Uterus (tissue), 4 donors: ENCODE results near the gene ITPRIPL2. TPM values are rescaled to one million over a fixed set of nuclear protein-coding genes. Genes with fewer than 3 reads are reported as not detected.

Experiments
- DNase-seq, 2 donors: peaks; one replicate each; pipeline ENCODE4 v3.0.0-alpha.2; 2019 to 2020
- H3K27ac ChIP-seq, 2 donors: fragments of 200-600 bp; sonication (generic); 1 replicate in 1 of 2; 2 replicates in 1 of 2; pipeline ENCODE4 v1.5.1; 2016 to 2018
- H3K27me3 ChIP-seq, 2 donors: fragments of 200-600 bp; sonication (generic); one replicate each; pipeline ENCODE4 v1.5.1; 2018 to 2019; ENCODE audit warnings: control low read depth in 1 of 2
- H3K36me3 ChIP-seq, 2 donors: fragments of 200-600 bp; sonication (generic); one replicate each; pipeline ENCODE4 v1.5.1; 2019; ENCODE audit warnings: control low read depth in 1 of 2
- H3K4me1 ChIP-seq, 2 donors: fragments of 200-600 bp; sonication (generic); one replicate each; pipeline ENCODE4 v1.5.1; 2018 to 2019; ENCODE audit warnings: control low read depth in 1 of 2
- H3K4me3 ChIP-seq, 2 donors: fragments of 200-600 bp; sonication (generic); 1 replicate in 1 of 2; 2 replicates in 1 of 2; pipeline ENCODE4 v1.5.1; 2018 to 2019; ENCODE audit warnings: mild to moderate bottlenecking in 1 of 2
- H3K9me3 ChIP-seq, 2 donors: fragments of 200-600 bp; sonication (generic); one replicate each; pipeline ENCODE4 v1.5.1; 2019; ENCODE audit warnings: control low read depth in 1 of 2
- POLR2A ChIP-seq, 2 donors: fragments of 450-650 bp; IDR thresholded peaks; one replicate each; pipeline ENCODE4 v1.6.1; 2016; ENCODE audit warnings: antibody characterized with exemption in 2 of 2, mild to moderate bottlenecking in 1 of 2, moderate library complexity in 1 of 2
- intact Hi-C: fragments of 100-400 bp; cut with DNase I; formaldehyde crosslinking; loops from one replicate; pipeline ENCODE4 v1.15.1; 2023; ENCODE audit warnings: low total_unique reads
- total RNA-seq, 4 donors: library from RNA; depleted of rRNA in 3 of 4; stranded (reverse); fragments of >200 nt in 3 of 4; gene quantifications; one replicate each; pipeline versions ENCODE4 v1.1.0 to v1.2.4, GENCODE V29; 2014 to 2023
- TF ChIP-seq, protein P1 (sequence below), 4 experiments: fragments of 200-600 bp in 2 of 4; fragments of 450-650 bp in 2 of 4; sonication (generic) in 2 of 4; IDR thresholded peaks; one replicate each; pipeline ENCODE4 v1.5.1; 2016 to 2019; ENCODE audit warnings: antibody characterized with exemption in 4 of 4, mild to moderate bottlenecking in 2 of 4, moderate library complexity in 1 of 4
- donor health status: DM: yes; HTN: yes; CAD: no.

ITPRIPL2 gene
- total RNA-seq, 4 donors from 2014 or later: 17.9 to 74.1 (median 43.7) TPM

DNA sequence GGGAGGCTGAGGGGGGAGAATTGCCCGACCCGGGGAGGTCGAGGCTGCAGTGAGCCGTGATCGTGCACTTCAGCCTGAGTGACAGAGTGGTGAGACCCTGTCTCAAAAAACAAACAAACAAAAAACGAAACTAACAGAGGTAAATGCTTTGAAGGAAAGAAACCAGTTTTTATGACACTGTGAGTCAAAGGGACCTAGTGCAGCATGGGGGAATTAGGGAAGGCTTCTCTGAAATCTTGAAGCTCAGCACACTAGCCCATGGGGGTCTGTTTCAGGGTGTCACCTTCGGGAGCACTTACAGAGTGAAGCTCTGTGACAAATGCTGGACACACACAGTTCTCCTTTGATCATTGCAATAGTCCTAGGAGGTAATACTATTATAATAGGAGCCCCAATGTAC is 16.6 kb downstream of the ITPRIPL2 start:
- TF ChIP-seq POLR2A (IDR thresholded peaks at IDR 0.05): no peak
- TF ChIP-seq, protein P1, sequence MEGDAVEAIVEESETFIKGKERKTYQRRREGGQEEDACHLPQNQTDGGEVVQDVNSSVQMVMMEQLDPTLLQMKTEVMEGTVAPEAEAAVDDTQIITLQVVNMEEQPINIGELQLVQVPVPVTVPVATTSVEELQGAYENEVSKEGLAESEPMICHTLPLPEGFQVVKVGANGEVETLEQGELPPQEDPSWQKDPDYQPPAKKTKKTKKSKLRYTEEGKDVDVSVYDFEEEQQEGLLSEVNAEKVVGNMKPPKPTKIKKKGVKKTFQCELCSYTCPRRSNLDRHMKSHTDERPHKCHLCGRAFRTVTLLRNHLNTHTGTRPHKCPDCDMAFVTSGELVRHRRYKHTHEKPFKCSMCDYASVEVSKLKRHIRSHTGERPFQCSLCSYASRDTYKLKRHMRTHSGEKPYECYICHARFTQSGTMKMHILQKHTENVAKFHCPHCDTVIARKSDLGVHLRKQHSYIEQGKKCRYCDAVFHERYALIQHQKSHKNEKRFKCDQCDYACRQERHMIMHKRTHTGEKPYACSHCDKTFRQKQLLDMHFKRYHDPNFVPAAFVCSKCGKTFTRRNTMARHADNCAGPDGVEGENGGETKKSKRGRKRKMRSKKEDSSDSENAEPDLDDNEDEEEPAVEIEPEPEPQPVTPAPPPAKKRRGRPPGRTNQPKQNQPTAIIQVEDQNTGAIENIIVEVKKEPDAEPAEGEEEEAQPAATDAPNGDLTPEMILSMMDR (IDR thresholded peaks at IDR 0.05): no peak
- peak overlapping the region; percentile 74 to 78 for H3K27ac ChIP-seq
- H3K9me3 ChIP-seq: no peaks in the 10 kb centered on the region
- intact Hi-C loops: no loop called here
- no peaks in the 10 kb centered on the region for H3K4me1 ChIP-seq
- H3K36me3 ChIP-seq: no peaks in the 10 kb centered on the region
- no peaks in the 10 kb centered on the region for H3K27me3 ChIP-seq
- DNase-seq: no peak
- no peak overlapping the region for H3K4me3 ChIP-seq

DNA sequence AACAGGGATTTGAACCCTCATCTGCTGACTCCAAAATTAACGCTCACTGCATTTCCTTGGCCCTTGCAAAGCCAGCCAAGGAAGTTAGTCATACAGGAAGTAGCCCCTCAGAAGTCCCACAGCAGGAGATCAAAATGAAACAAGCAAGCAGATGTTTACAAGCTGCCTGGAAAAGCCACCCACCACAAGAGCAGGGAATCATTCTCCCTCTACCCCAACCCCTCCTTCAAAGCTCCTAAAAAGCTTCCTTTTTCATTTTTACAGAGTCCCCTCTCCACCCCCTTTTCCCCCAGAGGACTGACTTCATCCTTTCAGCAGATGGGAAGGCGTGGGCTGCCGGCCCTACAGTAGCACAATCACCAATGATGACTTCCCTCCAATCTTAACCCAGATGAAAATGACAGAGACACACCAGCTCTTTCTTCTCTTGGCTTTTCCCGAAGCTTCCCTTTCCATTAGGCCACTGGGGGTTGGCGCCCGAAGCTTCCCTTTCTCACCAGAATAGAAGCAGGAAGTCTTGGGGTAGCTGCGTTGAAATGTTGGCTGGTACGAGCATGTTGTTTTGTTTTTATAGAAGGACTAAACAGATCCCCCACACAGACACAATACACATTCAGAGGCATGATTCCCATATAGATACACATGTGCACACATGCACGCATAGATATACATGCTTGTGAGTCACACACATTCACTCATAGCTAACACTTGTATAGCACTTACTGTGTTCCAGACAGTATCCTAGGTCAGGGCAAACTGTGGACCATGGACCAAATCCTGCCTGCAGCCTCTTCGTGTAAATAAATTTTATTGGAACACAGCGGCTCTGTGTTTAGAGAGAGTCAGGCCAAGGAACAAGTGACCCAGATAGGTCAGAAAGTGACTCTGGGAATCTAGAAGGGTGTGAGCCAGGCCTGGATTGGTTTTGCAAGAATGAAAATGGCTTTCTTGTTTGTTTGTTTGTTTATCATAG is 17.4 kb downstream of the ITPRIPL2 start:
- no peaks in the 10 kb centered on the region for H3K4me1 ChIP-seq
- TF ChIP-seq POLR2A (IDR thresholded peaks at IDR 0.05): peak in 1 of 2 donors; percentile 6
- TF ChIP-seq, protein P1 (IDR thresholded peaks at IDR 0.05): no peak
- no peaks in the 10 kb centered on the region for H3K27me3 ChIP-seq
- no peaks in the 10 kb centered on the region for H3K9me3 ChIP-seq
- H3K36me3 ChIP-seq: no peaks in the 10 kb centered on the region
- intact Hi-C loops: no loop called here
- no peak overlapping the region for H3K4me3 ChIP-seq
- H3K27ac ChIP-seq: peak overlapping the region; percentile 74 to 78
- no peak for DNase-seq

DNA sequence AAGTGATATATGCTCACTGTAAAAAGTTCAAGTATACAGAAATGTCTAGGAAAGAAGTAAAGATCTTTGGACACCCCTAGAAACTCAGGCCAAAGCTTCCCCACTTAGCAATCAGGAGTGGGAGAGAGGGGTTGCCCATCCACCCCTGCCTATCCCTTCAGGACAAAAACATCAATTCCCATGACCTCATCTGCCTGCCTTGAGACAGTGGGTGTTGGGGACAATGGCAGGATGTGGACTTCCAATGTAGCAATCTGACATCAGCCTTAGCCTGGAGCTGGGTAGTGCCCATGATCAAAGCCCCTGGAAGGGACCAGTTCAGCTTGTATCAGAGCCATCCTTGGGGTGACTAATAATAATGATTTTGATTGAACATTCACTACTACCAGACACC is 18.1 kb downstream of the ITPRIPL2 start:
- intact Hi-C loops: no loop called here
- no peak for TF ChIP-seq POLR2A (IDR thresholded peaks at IDR 0.05)
- TF ChIP-seq, protein P1 (IDR thresholded peaks at IDR 0.05): no peak
- Histone ChIP-seq H3K27ac (peak overlapping the region; percentile 74 to 78), H3K27me3 (no peaks in the 10 kb centered on the region), H3K4me3 (no peak overlapping the region), H3K4me1 (no peaks in the 10 kb centered on the region), H3K36me3 (no peaks in the 10 kb centered on the region), H3K9me3 (no peaks in the 10 kb centered on the region)
- DNase-seq: no peak

- TF ChIP-seq, protein P1 (IDR thresholded peaks at IDR 0.05): no peak
- TF ChIP-seq POLR2A (IDR thresholded peaks at IDR 0.05): no peak
- H3K4me3 ChIP-seq: no peak overlapping the region
- no peaks in the 10 kb centered on the region for H3K36me3 ChIP-seq
- DNase-seq: no peak
- no peaks in the 10 kb centered on the region for H3K9me3 ChIP-seq
- H3K27me3 ChIP-seq: no peaks in the 10 kb centered on the region
- peak overlapping the region; percentile 74 to 78 for H3K27ac ChIP-seq
- intact Hi-C loops: no loop called here
- H3K4me1 ChIP-seq: no peaks in the 10 kb centered on the region
Observed at GRCh38 chr16:19132255-19132654, 18.5 kb downstream of the ITPRIPL2 start.

- no peak for DNase-seq
- H3K27ac ChIP-seq: peak overlapping the region in 1 of 2 donors; percentile 74
- H3K27me3 ChIP-seq: no peaks in the 10 kb centered on the region
- intact Hi-C loops: no loop called here
- TF ChIP-seq, protein P1 (IDR thresholded peaks at IDR 0.05): no peak
- no peak for TF ChIP-seq POLR2A (IDR thresholded peaks at IDR 0.05)
- no peak overlapping the region for H3K4me3 ChIP-seq
- H3K4me1 ChIP-seq: no peaks in the 10 kb centered on the region
- H3K36me3 ChIP-seq: no peaks in the 10 kb centered on the region
- H3K9me3 ChIP-seq: no peaks in the 10 kb centered on the region
Observed at GRCh38 chr16:19132898-19133297, 19.1 kb downstream of the ITPRIPL2 start.
